ENCODE data around the gene OASL.

Gene OASL

DNA sequence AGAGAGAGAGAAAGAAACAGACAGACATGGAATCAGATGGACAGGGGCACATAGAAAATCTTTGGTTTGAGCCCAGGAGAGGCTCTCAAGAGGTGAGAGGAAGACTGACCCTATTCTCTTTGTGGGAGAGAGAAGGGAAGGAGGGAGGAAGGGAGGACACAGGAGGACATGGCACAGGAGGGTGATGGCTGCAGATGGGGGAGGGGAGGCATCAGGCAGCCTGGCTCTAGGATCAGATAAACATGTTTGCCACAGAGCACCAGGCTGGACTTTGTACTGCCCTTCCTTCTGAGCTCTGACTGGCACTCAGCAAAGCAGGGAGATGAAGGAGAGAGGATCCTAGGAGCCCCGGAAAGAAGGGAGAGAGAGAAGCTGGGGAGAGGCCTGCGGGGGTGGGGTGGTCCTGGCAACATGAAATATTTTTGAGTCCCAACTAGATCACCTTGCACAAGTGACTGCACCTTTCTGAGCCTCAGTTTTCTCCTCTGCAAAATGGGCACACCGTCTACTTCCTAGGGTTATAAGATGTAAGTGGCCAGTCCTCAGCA lies 54.6 kb downstream of the OASL start:
- DNase-seq: peak; percentile 9

DNA sequence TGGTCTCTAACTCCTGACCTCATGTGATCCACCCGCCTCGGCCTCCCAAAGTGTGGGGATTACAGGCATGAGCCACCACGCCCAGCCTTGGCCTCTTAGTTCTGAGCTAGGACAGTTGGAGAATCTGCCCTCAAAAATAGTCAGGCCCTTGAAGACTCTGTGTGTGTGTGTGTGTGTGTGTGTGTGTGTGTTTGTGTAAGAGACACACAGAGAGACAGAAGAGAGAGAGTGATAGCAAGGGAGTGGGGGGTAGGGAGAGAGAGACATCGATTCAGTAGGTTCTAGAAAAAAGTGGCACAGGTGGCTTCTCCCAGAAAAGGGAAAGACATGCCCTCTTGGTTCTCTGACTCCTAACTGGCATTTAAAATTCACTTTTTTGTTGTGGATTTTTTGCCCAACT lies 55.3 kb downstream of the OASL start:
- no peak for DNase-seq

DNA sequence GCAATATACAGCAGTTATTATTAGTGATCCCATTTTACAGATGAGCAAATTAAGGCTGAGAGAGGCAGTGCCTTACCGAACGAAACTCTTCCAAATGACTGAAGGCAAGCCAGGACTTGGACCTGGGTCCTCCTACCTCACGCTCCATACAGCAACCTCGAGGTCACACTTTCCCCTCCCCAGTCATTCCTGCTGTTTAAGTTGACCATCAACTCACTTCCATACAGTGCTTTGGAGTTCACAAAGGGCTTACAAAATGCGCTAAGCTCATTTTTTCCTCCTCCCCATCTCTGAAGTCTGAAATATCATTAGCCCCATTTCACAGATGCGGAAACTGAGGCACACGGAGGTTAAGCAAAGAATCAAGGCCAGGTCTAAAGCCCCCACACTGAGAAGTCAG lies 56.4 kb downstream of the OASL start:
- no peak for DNase-seq

GRCh38 chr12:120981407-120981941 lies 57.6 kb downstream of the OASL start:
- no peak for DNase-seq

DNA sequence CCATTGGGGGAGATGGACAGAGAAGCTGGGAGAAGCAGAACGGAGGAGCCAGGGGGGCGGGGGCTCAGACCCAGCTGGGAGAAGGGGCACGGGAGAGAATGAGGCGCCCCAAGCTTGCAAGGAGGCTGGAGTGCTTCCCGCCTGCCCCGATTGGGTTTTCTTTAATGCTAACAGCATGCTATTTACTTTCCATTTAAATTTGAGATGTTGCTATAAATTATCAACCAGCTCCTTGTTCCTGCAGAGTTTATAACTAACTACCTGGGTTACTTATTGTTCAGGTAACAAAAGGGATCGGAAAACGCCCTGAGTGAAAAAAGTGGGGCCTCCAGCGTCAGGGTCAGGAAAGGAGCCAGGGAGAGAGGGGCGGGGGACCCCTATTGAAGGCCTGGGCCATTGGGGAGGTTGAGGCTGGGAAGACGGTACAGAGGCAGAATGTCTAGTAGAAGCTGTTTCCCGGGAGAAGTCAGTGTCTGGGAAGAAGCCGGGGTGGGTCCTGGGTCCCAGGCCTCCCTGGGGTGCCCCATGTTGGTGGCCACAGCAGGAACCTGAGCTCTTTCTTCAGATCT lies 58.2 kb downstream of the OASL start:
- DNase-seq: no peak

DNA sequence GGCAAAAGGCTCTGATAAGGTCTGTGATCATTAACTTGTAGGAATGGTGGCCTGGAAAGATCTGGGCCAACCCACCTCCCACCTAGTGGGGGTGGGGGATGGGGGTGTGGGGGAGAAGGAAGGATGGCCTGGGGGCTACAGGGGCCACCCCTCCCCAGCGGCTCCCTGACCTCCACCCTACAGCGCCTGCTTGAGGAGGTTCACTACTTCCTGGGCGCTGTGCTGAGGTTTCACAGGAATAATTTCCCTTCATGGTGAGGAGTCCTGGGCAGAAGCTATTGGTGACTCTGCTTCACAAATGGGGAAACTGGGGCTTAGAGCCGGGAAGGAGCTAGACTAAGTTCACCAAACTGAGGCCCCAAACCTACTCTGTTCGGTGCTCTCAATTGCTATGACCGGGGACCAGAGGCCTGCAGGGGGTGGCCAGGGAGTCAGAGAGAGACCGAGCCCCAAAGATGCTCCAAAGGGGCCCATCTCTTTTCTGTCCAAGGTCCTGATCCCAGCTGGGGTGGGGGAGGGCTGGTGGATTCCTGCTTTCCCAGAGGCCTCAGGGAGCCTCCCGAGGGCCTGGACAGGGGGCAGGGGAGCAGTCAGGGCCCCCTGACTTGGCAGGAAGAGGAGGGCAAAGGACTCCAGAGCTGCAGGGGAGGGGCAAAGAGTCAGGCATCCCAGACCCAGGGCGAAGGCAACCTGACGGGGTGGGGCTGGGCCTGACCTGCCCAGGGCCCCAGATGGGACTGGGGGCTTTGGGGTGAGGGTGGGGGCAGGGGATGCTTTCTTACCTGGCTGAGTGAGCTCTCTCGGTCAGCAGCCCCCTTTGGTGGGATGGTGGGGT lies 59.0 kb downstream of the OASL start:
- no peak for DNase-seq

- no peak for DNase-seq
Observed at GRCh38 chr12:120979220-120979861, 59.7 kb downstream of the OASL start.

DNA sequence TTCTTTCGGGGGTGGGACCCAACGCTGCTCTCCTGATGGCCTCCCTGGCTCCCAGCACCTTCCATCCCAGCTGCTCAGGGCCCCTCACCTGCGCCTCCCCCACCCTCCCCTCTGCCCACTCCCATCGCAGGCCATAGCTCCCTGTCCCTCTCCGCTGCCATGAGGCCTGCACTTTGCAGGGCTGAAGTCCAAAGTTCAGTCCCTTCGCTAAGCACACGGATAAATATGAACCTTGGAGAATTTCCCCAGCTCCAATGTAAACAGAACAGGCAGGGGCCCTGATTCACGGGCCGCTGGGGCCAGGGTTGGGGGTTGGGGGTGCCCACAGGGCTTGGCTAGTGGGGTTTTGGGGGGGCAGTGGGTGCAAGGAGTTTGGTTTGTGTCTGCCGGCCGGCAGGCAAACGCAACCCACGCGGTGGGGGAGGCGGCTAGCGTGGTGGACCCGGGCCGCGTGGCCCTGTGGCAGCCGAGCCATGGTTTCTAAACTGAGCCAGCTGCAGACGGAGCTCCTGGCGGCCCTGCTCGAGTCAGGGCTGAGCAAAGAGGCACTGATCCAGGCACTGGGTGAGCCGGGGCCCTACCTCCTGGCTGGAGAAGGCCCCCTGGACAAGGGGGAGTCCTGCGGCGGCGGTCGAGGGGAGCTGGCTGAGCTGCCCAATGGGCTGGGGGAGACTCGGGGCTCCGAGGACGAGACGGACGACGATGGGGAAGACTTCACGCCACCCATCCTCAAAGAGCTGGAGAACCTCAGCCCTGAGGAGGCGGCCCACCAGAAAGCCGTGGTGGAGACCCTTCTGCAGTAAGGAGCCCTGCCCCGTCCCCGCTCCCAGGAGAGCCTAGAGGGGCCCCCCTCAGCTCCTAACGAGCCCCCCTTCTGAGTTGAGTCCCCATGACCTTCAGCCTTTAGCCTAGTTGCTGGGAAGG lies 60.5 kb downstream of the OASL start, which contains the start of gene HNF1A:
HNF1A (plus strand) TSS at position 248 of the 924 bp plus-strand sequence; CDS start at position 474, 226 bp downstream.
- no peak for DNase-seq

DNA sequence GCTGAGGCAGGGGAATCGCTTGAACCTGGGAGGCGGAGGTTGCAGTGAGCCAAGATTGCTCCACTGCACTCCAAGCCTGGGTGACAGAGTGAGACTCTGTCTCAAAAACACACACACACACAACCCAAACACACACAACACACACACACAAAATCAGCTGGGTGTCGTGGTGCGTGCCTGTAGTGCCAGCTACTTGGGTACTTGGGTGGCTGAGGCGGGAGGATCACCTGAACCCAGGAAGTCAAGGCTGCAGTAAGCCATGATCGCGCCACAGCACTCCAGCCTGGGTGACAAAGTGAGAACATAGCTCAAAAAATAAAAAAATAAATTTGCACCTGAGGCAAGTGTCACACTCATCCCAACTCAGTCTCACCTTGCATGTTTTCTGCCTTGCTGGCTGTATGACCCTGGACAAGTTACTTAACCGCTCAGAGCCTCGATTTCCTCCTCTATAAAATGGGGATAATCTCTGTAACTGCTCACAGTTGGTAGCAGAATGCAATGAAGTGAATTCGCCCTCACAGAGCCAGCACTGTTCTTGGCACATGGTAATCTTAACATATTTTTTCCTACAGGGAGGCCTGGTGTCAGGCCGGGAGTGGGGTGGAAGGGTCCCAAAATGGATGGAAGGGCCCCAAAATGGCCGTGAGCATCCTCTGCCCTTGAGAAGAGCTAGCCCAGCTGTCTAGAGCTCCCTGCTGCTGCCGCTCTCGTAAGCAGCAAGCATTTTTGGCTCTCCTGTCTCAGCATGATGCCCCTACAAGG lies 61.3 kb downstream of the OASL start:
- no peak for DNase-seq

DNA sequence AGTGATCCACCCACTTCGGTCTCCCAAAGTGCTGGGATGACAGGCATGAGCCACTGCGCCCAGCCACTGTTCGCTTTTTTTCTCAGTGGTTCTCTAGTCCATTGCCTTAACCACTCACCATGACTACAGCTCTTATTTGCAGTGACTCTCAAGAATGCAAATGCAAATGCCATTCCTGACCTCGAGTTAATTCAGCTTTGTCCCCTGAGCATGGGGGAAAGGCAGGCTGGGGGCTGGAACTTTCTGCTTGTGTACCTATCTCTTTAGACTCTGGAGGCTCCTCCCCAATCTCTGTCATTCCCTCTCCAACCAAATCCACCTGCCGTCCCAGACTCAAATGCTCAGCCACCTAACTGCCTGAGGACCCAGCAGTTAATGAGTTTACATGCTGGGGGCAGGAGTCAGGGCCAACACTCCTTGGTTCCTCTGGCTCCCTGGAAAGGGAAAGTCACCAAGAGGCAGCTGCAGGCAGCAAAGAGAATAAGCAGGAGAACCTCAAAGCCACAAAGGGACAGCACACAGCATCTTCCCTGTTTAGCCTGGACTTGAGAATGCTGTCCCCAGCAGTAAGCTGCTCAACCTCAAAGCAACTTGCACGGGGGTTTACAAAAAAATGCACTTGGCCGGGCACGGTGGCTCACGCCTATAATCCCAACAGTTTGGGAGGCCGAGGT lies 66.0 kb downstream of the OASL start:
- DNase-seq: peak; percentile 80

DNA sequence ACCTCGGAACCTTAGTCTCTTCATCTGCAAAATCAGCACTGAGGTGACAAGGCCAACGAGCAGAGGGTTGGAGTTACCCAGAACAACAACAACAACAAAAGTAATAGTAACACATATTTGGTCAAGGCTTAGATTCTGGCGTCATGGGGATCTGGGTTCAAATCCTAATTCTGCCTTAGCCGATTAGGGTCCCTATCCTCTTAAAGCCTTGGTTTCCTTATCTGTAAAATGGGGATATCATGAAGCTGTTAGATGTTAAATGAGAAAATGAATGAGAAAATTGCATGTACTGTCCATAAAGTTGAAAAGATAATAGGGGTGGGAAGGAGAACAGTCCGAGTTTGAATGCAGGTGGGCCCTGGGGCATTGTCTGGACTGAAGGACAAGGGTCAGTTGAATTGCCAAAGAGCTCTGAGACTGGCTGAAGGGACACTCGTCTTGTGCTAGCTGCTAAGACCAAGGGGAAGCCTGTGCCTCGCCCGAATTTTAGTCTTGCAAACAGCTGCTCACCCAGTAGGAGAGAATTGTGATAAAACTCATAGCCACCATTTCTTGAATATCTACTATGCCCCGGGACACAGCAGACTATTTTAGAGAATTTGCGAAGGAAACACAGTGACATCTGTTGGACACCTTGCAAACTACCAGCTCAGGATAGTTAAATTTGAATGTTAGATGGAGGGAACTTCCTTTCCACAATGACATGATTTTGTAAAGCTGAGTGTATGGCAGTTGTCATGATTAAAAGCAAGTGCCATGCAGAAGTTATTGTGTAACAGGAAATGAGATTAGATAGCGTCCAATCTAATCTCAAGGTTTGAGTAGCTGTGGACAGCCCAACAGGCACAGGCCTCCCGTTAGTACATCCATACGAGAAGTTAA lies 67.5 kb downstream of the OASL start:
- peak; percentile 45 for DNase-seq

GRCh38 chr12:120970310-120970709 lies 68.7 kb downstream of the OASL start:
- no peak for DNase-seq
